GM15510 (cell line): ENCODE measurements around the gene RAD1.

Experiments used
- POLR2A ChIP-seq: IDR thresholded peaks from 3 replicates; pipeline ENCODE4 v1.6.1; 2011; ENCODE audit warnings: borderline replicate concordance; ENCODE audit not compliant: insufficient read length; ENCODE audit errors: extremely low read depth

Gene RAD1

DNA sequence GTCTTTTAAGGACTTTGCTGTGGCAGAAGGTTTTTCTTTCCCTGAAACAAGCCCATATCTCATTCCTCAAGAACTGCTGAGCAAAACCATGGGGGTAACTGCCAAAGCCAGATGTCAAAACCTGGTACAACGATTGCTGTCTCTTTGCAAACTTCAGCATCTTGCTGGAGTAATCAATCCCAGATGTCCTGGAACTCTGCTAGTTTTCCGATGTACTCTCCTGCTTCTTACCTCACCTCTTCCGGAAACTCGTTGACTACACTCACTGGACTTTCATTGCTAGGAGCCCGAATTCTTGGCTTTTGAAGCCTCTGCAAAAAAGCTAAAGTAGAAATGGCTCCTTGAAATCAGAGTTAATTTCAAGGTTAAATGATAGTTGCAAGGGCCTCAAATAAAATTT, 23.3 kb downstream of the RAD1 start:
- TF ChIP-seq POLR2A = no peak

DNA sequence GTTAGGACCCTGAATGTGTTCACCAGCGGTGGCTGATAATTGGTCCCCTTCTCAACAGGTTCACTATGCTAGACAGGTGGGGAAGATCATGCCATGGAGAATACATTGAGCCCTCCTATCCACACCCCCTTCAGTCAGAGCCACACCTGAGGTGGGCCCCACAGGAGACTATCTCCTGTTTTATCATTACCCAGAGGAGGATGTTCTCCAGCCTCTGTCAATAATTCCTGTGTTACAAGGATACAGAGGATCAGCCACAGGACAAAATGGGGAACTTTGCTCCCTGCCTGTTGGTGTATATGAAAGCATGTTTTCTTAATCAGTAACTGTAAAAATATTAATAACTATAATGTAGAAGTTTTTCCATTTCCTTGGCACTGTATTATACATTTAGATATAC, 25.9 kb downstream of the RAD1 start:
- no peak for TF ChIP-seq POLR2A

DNA sequence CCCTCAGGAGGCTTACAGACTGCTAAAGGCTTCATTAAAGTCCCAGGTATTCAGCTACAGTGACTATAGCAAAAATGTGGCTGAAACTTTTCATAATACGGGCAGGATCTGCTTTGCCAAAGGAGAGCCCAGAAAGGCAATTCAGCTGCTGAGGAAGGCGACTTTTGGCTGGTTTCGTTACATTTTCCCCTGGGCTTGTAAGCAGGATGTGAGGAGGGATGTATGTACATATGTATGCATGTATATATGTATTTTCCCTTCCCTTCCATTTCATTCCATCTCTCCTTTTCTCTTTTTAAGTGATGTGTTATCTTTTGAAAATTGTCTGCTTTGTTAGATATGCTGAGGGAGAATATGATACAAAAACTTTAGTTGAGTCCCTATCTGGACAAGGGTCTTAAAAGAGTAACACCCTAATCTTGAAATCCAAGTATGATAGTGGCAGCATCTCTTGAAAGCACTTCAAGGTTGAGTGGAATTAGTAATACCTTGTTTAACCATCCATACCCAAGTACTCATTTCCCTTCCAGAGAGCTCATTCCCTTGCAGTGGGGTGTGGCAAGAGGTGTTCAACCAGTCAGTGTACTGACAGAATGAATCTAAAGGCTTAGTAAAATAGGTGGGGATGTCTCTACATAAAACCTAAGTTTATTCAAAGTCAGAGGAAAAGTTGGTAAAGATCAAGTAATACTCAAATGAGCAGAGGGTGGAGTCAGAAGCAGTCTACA, 28.7 kb downstream of the RAD1 start:
- no peak for TF ChIP-seq POLR2A

DNA sequence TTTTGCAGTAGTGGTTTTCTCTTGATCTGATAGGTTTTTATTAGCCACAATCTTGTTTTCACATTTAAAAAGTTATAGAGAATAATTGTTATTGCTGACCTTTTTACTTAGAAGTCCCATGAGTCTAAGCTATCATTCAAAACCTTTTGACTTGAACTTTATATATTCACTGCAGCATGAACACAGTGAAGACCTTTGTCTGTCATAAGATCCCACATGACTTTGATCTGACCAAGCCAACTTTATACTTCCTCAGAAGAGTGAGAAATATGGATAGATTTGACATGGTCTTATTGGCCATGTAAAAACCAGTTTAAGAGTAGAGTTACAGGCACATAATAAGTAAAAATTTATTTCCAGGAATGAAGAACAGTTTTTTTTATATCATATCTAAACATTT, 34.1 kb downstream of the RAD1 start:
- TF ChIP-seq POLR2A = no peak

DNA sequence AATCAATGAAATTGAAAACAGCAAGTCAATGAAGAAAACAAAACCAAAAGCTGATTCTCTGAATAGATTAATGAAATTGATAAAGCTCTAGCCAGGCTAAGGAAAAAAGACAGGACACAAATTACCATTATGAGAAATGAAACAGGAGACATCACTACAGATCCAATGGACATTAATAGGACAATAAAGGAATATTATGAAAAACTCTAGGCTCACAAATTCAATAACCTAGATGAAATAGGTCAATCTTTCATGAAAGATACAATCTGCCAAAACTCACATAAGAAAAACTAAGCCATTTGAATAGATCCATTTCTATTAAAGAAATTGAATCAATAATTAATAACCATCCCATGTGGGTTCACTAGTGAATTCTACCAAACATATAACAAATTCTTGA, 39.0 kb downstream of the RAD1 start:
- TF ChIP-seq POLR2A = no peak

DNA sequence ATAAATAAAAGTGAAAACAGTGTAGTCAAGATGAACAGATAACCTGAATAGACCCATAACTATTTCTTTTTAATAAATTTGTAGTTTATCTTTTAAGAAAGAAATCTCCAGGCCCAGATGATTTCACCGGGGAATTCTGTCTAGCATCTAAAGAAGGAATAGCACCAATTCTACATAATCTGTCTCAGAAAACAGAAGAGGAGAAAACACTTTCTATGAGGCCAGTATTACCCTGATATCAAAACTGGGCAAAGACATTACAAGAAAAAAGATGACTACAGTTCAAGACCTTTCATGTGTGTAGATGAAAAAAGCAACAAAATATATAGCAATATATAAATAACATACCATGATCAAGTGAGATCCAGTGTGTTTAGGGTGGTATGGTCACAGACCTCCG, 44.9 kb downstream of the RAD1 start:
- no peak for TF ChIP-seq POLR2A

DNA sequence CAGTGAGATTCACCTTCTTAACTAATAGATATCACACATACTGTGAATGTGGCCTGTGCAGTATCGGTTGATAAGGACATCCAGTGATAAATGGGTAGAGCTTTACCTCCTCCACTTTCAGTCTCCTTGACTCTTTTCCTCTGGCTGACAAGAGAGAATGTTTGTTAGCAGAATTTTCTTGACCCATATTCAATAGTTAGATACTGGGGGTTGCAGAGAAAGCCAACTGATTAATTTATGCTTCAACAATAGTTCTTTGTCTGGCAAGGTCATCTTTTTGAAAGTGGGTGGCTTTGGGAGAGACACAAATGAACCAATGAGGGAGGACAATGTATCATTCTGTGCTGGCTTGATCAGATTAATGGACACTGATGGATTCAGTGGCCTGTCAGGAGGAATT, 46.0 kb downstream of the RAD1 start:
- TF ChIP-seq POLR2A = no peak

DNA sequence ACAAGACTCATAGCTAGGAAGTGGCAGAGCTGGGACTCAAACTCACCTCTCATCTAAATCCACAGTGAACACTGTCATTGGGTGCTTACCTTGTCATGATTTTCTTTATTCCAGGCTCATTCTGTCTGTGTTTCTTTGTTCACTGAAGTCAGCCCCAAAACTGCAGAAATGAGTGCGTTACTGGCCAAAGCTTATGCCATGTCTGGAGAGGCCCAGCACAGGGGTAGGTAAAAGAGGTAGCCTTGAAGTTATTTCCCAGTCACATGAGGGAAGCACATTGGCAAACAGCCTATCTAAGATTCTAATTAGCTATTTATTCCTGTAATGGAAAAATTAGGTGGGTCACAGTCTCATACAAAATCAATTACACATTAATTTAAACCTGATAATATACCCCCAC, 46.5 kb downstream of the RAD1 start:
- no peak for TF ChIP-seq POLR2A

DNA sequence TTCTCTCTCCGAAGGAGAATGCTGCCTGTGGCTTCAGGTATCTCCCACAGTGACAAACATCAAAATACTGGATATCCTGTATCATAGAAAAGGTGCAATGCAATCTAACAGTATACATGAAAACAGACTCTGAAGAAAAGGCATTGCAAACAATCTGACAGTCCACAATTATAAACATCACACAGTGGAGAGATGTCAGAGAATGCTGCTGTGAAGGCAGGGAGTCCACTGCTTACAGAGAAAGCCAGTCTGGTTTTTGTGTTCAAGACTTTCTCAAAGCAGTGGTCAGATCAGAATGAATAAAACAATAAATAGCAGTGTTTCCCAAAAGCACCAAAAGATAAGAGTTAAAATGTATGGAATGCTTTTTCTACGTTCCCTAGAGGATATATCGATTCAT, 47.6 kb downstream of the RAD1 start:
- no peak for TF ChIP-seq POLR2A

DNA sequence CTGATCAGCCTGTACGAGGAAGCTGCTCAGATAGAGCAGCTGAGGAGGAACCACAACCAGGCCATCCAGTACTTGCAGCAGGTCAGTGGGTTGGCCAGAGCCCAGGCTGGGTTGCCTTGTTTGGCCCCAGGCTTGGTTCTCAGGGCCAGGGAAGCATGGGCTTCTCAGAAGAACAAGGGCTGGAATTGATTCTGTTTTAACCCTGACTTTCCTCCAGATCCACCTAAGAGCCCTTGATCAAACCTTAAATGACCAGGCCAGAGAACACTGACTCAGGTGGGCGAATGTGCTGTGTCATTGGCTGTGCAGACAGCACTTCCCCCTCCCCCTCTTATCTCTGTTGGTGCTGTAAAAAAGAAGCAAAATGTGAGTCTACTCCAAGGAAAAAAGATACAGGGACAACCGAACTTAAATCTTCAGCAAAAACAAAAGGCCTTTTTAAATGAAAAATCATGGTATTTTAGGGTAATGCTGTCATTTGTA, 48.3 kb downstream of the RAD1 start:
- TF ChIP-seq POLR2A = no peak

DNA sequence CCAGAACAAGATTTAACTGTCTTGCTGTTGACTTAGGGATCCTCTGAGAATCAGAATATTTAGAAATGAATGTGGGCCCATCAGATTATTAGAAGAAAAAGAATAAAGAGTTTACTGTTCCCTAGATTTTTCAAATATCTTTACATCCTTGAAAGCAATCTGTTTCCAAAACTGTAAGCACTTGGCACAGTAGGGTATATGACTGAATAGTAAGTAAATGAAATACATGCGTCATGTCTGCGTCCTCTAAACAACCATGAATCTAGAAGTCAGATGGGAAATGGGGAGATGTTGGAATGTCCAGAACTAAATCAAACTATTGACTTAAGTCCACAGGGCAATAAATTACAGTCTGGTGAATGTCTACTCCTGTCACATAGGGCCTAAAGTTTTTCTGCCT, 50.2 kb downstream of the RAD1 start:
- TF ChIP-seq POLR2A = no peak

DNA sequence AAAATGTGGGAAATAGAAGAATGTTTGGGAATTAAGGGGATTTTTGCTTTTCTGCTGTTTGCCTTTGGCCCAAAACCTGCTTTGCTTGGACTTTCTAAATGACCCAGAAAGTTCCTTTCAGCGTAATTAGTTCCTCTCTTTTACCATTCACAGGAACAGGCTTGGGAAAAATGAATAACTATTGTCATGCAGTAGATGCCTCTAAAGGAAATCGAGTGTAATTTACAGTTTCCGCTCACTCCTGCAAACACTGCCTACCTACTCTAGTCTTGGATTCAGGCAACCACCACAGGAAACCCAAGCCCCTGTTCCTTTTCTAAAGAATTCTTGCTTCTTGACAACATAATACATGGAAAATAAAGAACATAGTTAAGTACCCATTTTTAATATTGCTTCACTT, 51.4 kb downstream of the RAD1 start:
- no peak for TF ChIP-seq POLR2A

DNA sequence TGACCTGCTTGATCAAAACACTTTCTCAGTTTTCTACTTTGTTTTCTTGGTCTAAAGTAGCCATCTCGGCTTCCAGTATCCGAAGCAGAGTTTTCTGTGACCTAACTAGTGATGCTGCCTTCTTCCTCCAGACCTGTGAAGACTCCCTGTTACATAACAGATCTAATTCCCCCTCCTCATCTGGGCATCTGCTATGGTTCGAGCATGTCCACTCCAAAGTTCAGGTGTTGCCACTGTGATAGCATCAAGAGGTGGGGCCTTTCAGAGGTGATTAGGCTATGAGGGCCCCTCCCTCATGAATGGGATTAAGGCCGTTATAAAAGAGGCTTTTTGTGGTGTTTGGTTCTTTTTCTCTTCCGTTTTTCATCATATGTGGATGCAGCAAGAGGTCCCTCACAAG, 56.1 kb downstream of the RAD1 start:
- no peak for TF ChIP-seq POLR2A

DNA sequence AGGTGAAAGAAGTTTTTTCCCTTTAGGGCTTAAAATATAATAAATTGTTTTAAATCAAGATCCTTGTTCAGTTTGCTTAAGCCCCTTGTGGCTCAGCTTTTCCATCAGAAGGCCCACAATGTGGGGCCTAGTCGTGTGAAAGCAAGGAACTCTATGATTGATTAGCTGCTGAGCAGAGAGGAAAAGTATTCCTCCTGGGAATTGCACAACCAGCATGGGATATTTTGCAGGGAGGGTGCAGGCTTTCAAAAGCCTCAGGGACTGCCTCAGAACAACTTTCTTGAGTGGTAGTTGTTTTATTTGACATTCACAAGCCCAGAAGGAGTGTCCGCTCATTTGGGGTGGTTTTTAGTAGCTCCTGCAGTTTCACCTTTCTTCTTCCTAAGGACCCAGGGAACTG, 56.5 kb downstream of the RAD1 start:
- no peak for TF ChIP-seq POLR2A

DNA sequence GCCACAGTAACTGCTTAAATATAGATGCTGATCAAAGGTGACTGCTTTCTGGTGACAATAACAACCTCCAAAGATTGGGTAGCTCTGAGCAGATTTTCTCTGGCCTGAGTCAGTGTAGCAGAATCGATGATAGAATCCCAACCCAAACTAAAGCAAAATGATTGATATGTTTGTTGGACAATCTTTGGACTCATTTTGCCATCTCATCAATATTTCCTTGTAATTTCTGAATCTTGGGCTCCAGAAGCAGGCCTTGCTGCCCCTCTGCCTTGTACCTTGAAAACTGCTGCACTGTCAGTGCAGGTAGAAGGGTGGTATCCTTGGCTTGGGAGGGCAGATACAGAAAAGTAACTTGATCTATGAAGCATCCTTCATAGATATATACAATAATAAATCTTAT, 57.4 kb downstream of the RAD1 start:
- no peak for TF ChIP-seq POLR2A

DNA sequence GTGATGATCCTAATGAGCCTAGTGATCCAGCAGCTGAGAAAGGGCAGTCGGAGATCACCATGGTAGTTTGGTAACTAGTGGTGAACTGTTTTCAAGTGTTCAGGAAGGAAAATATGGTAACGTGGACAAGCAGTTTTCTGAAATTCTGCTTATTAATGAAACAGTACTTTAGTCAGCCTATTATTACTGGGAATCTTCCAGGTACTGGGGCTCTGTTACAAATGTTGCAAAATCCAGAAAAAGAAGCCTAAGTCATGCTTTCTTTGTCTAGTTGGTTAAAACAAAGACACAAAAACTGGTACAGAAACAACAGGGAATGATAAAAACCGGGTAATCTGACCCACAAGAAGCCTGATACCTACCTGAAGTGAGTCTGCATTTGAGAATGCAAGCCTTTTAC, 58.1 kb downstream of the RAD1 start:
- TF ChIP-seq POLR2A = no peak
